Endothelial cell of umbilical vein (primary cell): ENCODE data around the gene ADCY5. TPM values are rescaled to one million over a fixed set of nuclear protein-coding genes. Genes with fewer than 3 reads are reported as not detected.

Experiments
- BruUV-seq: library from RNA; stranded (reverse); fragments of 400-500 nt; replicated peaks from 2 replicates; lab custom pipeline; 2021; lab: Mats Ljungman, UMichigan
- CTCF ChIA-PET: fragments of 300-600, 350-600 bp; sonication (Branson Sonifier 250); formaldehyde crosslinking; loops from one replicate; lab custom pipeline; 2021; ENCODE audit warnings: antibody characterized with exemption, inconsistent platforms; lab: Charles Lee
- POLR2A ChIA-PET: fragments of 300-600, 350-600 bp; sonication (Branson Sonifier 250); formaldehyde crosslinking; loops from one replicate; lab custom pipeline; 2021; ENCODE audit warnings: antibody characterized with exemption, inconsistent platforms; lab: Charles Lee
- DNase-seq: peaks from one replicate; pipeline ENCODE4 v3.0.0-alpha.2; 2011; ENCODE audit warnings: low read depth, low spot score
- FAIRE-seq: peaks from 2 replicates; lab custom pipeline; 2011; peaks lifted over from hg19 to GRCh38; lab: Jason Lieb, UNC
- H2AFZ ChIP-seq: 2 replicates; pipeline ENCODE4 v1.6.0; 2012; ENCODE audit warnings: low read depth, low read length, control low read depth, inconsistent platforms
- H3K27ac ChIP-seq: 2 replicates; pipeline ENCODE4 v1.5.1; 2011; ENCODE audit warnings: low read depth, mild to moderate bottlenecking, control low read depth, low read length, moderate library complexity; ENCODE audit not compliant: insufficient read depth
- H3K27me3 ChIP-seq, 2 experiments: 2 replicates each; pipeline versions ENCODE4 v1.6.0 to v1.6.1; 2011; ENCODE audit warnings: low read length in 2 of 2, mixed read lengths in 1 of 2; ENCODE audit not compliant: control insufficient read depth in 2 of 2, insufficient read depth in 2 of 2
- H3K36me3 ChIP-seq, 2 experiments: 2 replicates in 1 of 2; 3 replicates in 1 of 2; pipeline ENCODE4 v1.5.1; 2011; ENCODE audit warnings: low read length in 2 of 2, mild to moderate bottlenecking in 1 of 2, moderate library complexity in 1 of 2; ENCODE audit not compliant: control insufficient read depth in 2 of 2, insufficient read depth in 2 of 2; ENCODE audit errors: extremely low read depth in 1 of 2
- H3K4me1 ChIP-seq: 3 replicates; pipeline ENCODE4 v1.5.1; 2011; ENCODE audit warnings: mild to moderate bottlenecking, low read length; ENCODE audit not compliant: control insufficient read depth, insufficient read depth; ENCODE audit errors: extremely low read depth
- H3K4me2 ChIP-seq: 2 replicates; pipeline ENCODE4 v1.6.1; 2011; ENCODE audit warnings: low read length, control low read depth, mixed read lengths; ENCODE audit not compliant: insufficient read depth
- H3K4me3 ChIP-seq, 3 experiments: fragments of 200-600 bp in 1 of 3; sonication (generic), shearing (Covaris generic) in 1 of 3; replicated peaks in 1 of 3; 2 replicates each; pipeline ENCODE4 v1.5.1; 2011 to 2016; ENCODE audit warnings: control low read depth in 3 of 3, low read length in 3 of 3, mild to moderate bottlenecking in 2 of 3, inconsistent platforms in 1 of 3, low read depth in 1 of 3, moderate library complexity in 1 of 3; ENCODE audit not compliant: insufficient read depth in 1 of 3
- H3K79me2 ChIP-seq: 2 replicates; pipeline ENCODE4 v1.6.0; 2012; ENCODE audit warnings: low read length, inconsistent platforms; ENCODE audit not compliant: control insufficient read depth, insufficient read depth
- H3K9ac ChIP-seq: replicated peaks from 2 replicates; pipeline ENCODE3; 2011; ENCODE audit warnings: low read length, control low read depth; ENCODE audit not compliant: insufficient read depth; ENCODE audit errors: extremely low read depth
- H3K9me1 ChIP-seq: replicated peaks from 3 replicates; pipeline ENCODE4 v1.6.0; 2011; ENCODE audit warnings: mild to moderate bottlenecking, low read length; ENCODE audit not compliant: control insufficient read depth, insufficient read depth; ENCODE audit errors: extremely low read depth
- H3K9me3 ChIP-seq: replicated peaks from 2 replicates; pipeline ENCODE4 v1.5.1; 2012; ENCODE audit warnings: low read length, inconsistent platforms; ENCODE audit not compliant: control insufficient read depth, insufficient read depth
- H4K20me1 ChIP-seq: replicated peaks from 2 replicates; pipeline ENCODE3; 2011; ENCODE audit warnings: mild to moderate bottlenecking, low read length; ENCODE audit not compliant: control insufficient read depth, insufficient read depth; ENCODE audit errors: extremely low read depth
- CTCF ChIP-seq, 2 donors: IDR thresholded peaks; 1 replicate in 1 of 2; 2 replicates in 1 of 2; pipeline ENCODE4 v1.5.1; 2011; ENCODE audit warnings: low read length in 2 of 2, mild to moderate bottlenecking in 2 of 2, moderate library complexity in 2 of 2, control low read depth in 1 of 2, inconsistent platforms in 1 of 2, low read depth in 1 of 2; ENCODE audit not compliant: insufficient read depth in 1 of 2; ENCODE audit errors: extremely low read depth in 1 of 2
- EZH2 ChIP-seq: IDR thresholded peaks from 2 replicates; pipeline ENCODE4 v1.6.1; 2012; ENCODE audit warnings: borderline replicate concordance, low read depth, mild to moderate bottlenecking, moderate library complexity, low read length, inconsistent platforms; ENCODE audit not compliant: severe bottlenecking
- FOS ChIP-seq: IDR thresholded peaks from 2 replicates; pipeline ENCODE4 v1.6.1; 2011; ENCODE audit warnings: mild to moderate bottlenecking, low read length, moderate library complexity, borderline replicate concordance; ENCODE audit not compliant: insufficient read depth
- GATA2 ChIP-seq: IDR thresholded peaks from 2 replicates; pipeline ENCODE4 v1.7.0; 2011; ENCODE audit warnings: low read depth, mild to moderate bottlenecking, moderate library complexity, mixed read lengths, low read length; ENCODE audit not compliant: insufficient read length, insufficient read depth
- JUN ChIP-seq: IDR thresholded peaks from 2 replicates; pipeline ENCODE4 v1.6.1; 2011; ENCODE audit warnings: borderline replicate concordance, low read depth; ENCODE audit not compliant: insufficient read length, insufficient read depth
- MAX ChIP-seq: IDR thresholded peaks from 2 replicates; pipeline ENCODE4 v1.6.1; 2011; ENCODE audit not compliant: insufficient read depth, insufficient read length
- MYC ChIP-seq: IDR thresholded peaks from one replicate; pipeline ENCODE4 v1.6.1; 2011; ENCODE audit warnings: mild to moderate bottlenecking, low read depth, low read length
- POLR2A ChIP-seq: IDR thresholded peaks from 2 replicates; pipeline ENCODE4 v1.6.1; 2012; ENCODE audit warnings: low read depth, mild to moderate bottlenecking, control low read depth, low read length
- POLR2AphosphoS5 ChIP-seq: IDR thresholded peaks from 2 replicates; pipeline ENCODE4 v1.6.1; 2012; ENCODE audit warnings: low read depth, mild to moderate bottlenecking, control low read depth, low read length, moderate library complexity; ENCODE audit not compliant: insufficient read depth
- dilution Hi-C: fragments of 300-500 bp; cut with MboI; formaldehyde crosslinking; loops from one replicate; pipeline ENCODE4 v1.15.0; 2019; ENCODE audit warnings: low sequenced_read_pairs; ENCODE audit not compliant: extremely low pct_ligation_motif_present
- intact Hi-C: fragments of 100-400 bp; cut with micrococcal nuclease; formaldehyde crosslinking; loops from one replicate; pipeline ENCODE4 v1.10.0; 2022
- polyA plus RNA-seq, 4 experiments: library from polyadenylated mRNA; depleted of rRNA in 3 of 4; stranded (reverse) in 3 of 4; unstranded in 1 of 4; fragments of >200 nt; gene quantifications; 2 replicates each; pipeline versions ENCODE4 v1.2.1 to v1.2.3, GENCODE V29; 2011 to 2012; ENCODE audit warnings: missing spikeins in 1 of 4
- total RNA-seq: library from RNA; stranded (reverse); gene quantifications from 2 replicates; pipeline ENCODE4 v1.2.3, GENCODE V29; 2021

ADCY5 gene
- total and polyA plus RNA-seq, 2 donors (not counting 3 experiments of a cell fraction or from before 2014, with no cell fraction given): 0.01 TPM; not detected in 1

GRCh38 chr3:123335007-123335670, 113.8 kb downstream of the ADCY5 start:
- Histone ChIP-seq H3K27me3 (no peaks in the 10 kb centered on the region), H3K36me3 (no peaks in the 10 kb centered on the region), H3K4me3 (no peak overlapping the region), H3K27ac (no peak overlapping the region), H3K4me1 (no peaks in the 10 kb centered on the region), H3K9me1 (no peaks in the 10 kb centered on the region), H4K20me1 (no peaks in the 10 kb centered on the region), H3K4me2 (no peak overlapping the region), H3K9me3 (no peaks in the 10 kb centered on the region), H3K9ac (no peak overlapping the region), H2AFZ (no peak overlapping the region), H3K79me2 (no peaks in the 10 kb centered on the region)
- BruUV-seq: no TSS peak
- intact Hi-C loops (no loop called here), dilution Hi-C loops (no loop called here)
- CTCF ChIA-PET: interaction anchor here (0.6 kb wide), 1 partner anchor 389 kb away, joined by 3 read pairs; no protein-coding TSS in a partner anchor
- DNase-seq (no peak), FAIRE-seq (no peak)
- POLR2A ChIA-PET: no interaction called here
- TF ChIP-seq FOS (no peak), EZH2 (no peak), MYC (no peak), MAX (no peak), GATA2 (no peak), POLR2AphosphoS5 (no peak), POLR2A (no peak), JUN (no peak), CTCF (IDR thresholded peaks at IDR 0.05; ENCODE audit: extremely low read depth in 1 of 2, insufficient read depth in 1 of 2, low read depth in 1 of 2, low read length in 2 of 2) (no peak)
